Measurements from ENCODE around the gene CIT. TPM values are rescaled to one million over a fixed set of nuclear protein-coding genes. Genes with fewer than 3 reads are reported as not detected.

Gene CIT
- total and polyA plus RNA-seq, 2 donors (not counting 3 experiments of a cell fraction or from before 2014, with no cell fraction given) = 13.3 to 61.8 TPM

- H3K4me3 ChIP-seq (replicated peaks in 1 of 3; ENCODE audit: insufficient read depth in 1 of 3, low read depth in 1 of 3, low read length in 3 of 3) = no peak overlapping the region
- H3K27ac ChIP-seq (ENCODE audit: insufficient read depth, low read depth, low read length) = no peak overlapping the region
- no TSS peak for BruUV-seq (replicated peaks)
- no peak for FAIRE-seq
- no peaks in the 10 kb centered on the region for H3K9me3 ChIP-seq (replicated peaks; ENCODE audit: control insufficient read depth, insufficient read depth, low read length)
- no peaks in the 10 kb centered on the region for H3K4me1 ChIP-seq (ENCODE audit: control insufficient read depth, extremely low read depth, insufficient read depth, low read length)
- intact Hi-C loops (cut with micrococcal nuclease) (no loop called here), dilution Hi-C loops (cut with MboI; ENCODE audit: extremely low pct_ligation_motif_present, low sequenced_read_pairs) (no loop called here)
- H3K27me3 ChIP-seq (ENCODE audit: control insufficient read depth in 2 of 2, insufficient read depth in 2 of 2, low read length in 2 of 2) = no peaks in the 10 kb centered on the region
- H3K4me2 ChIP-seq (ENCODE audit: insufficient read depth, low read length) = no peak overlapping the region
- H2AFZ ChIP-seq (ENCODE audit: low read depth, low read length) = no peak overlapping the region
- no peaks in the 10 kb centered on the region for H4K20me1 ChIP-seq (replicated peaks; ENCODE audit: control insufficient read depth, extremely low read depth, insufficient read depth, low read length)
- ChIA-PET POLR2A (no interaction called here), CTCF (interaction anchor here (1.1 to 2.7 kb wide), 2 partner anchors 10 to 13 kb away, joined by 3 to 13 read pairs; no protein-coding TSS in a partner anchor)
- peaks cover 0 to 2% of the 10 kb centered on the region in 2 experiments for H3K36me3 ChIP-seq (ENCODE audit: control insufficient read depth in 2 of 2, extremely low read depth in 1 of 2, insufficient read depth in 2 of 2, low read length in 2 of 2)
- H3K9ac ChIP-seq (replicated peaks; ENCODE audit: extremely low read depth, insufficient read depth, low read length) = no peak overlapping the region
- TF ChIP-seq MYC (IDR thresholded peaks at IDR 0.05; ENCODE audit: low read depth, low read length) (no peak), GATA2 (IDR thresholded peaks at IDR 0.05; ENCODE audit: insufficient read depth, insufficient read length, low read depth, low read length) (no peak)
- H3K79me2 ChIP-seq (ENCODE audit: control insufficient read depth, insufficient read depth, low read length) = no peaks in the 10 kb centered on the region
- DNase-seq (ENCODE audit: low read depth, low spot score) = no peak
- H3K9me1 ChIP-seq (replicated peaks; ENCODE audit: control insufficient read depth, extremely low read depth, insufficient read depth, low read length) = no peaks in the 10 kb centered on the region
Observed at GRCh38 chr12:119791453-119791852, 85.7 kb downstream of the CIT start.

GRCh38 chr12:119788786-119789185 is 88.3 kb downstream of the CIT start:
- no peak overlapping the region for H3K9ac ChIP-seq (replicated peaks; ENCODE audit: extremely low read depth, insufficient read depth, low read length)
- H3K4me3 ChIP-seq (replicated peaks in 1 of 3; ENCODE audit: insufficient read depth in 1 of 3, low read depth in 1 of 3, low read length in 3 of 3) = no peak overlapping the region
- no peak overlapping the region for H2AFZ ChIP-seq (ENCODE audit: low read depth, low read length)
- ChIA-PET CTCF (interaction anchor here (1.1 kb wide), 1 partner anchor 8 kb away, joined by 4 read pairs; no protein-coding TSS in a partner anchor), POLR2A (no interaction called here)
- no peaks in the 10 kb centered on the region for H3K9me3 ChIP-seq (replicated peaks; ENCODE audit: control insufficient read depth, insufficient read depth, low read length)
- DNase-seq (ENCODE audit: low read depth, low spot score) (no peak), FAIRE-seq (no peak)
- no peak overlapping the region for H3K4me2 ChIP-seq (ENCODE audit: insufficient read depth, low read length)
- BruUV-seq (replicated peaks) = no TSS peak
- no peaks in the 10 kb centered on the region for H3K27me3 ChIP-seq (ENCODE audit: control insufficient read depth in 2 of 2, insufficient read depth in 2 of 2, low read length in 2 of 2)
- no peaks in the 10 kb centered on the region for H3K9me1 ChIP-seq (replicated peaks; ENCODE audit: control insufficient read depth, extremely low read depth, insufficient read depth, low read length)
- no peak for TF ChIP-seq POLR2A (IDR thresholded peaks at IDR 0.05; ENCODE audit: low read depth, low read length)
- TF ChIP-seq FOS (IDR thresholded peaks at IDR 0.05; ENCODE audit: borderline replicate concordance, insufficient read depth, low read length) = no peak
- TF ChIP-seq MAX (IDR thresholded peaks at IDR 0.05; ENCODE audit: insufficient read depth, insufficient read length) = no peak
- TF ChIP-seq MYC (IDR thresholded peaks at IDR 0.05; ENCODE audit: low read depth, low read length) = no peak
- no peak for TF ChIP-seq GATA2 (IDR thresholded peaks at IDR 0.05; ENCODE audit: insufficient read depth, insufficient read length, low read depth, low read length)
- TF ChIP-seq CTCF (IDR thresholded peaks at IDR 0.05; ENCODE audit: extremely low read depth in 1 of 2, insufficient read depth in 1 of 2, low read depth in 1 of 2, low read length in 2 of 2) = no peak
- no peak for TF ChIP-seq EZH2 (IDR thresholded peaks at IDR 0.05; ENCODE audit: borderline replicate concordance, low read depth, low read length, severe bottlenecking)
- no peak for TF ChIP-seq POLR2AphosphoS5 (IDR thresholded peaks at IDR 0.05; ENCODE audit: insufficient read depth, low read depth, low read length)
- no peak for TF ChIP-seq JUN (IDR thresholded peaks at IDR 0.05; ENCODE audit: borderline replicate concordance, insufficient read depth, insufficient read length, low read depth)
- no peaks in the 10 kb centered on the region for H3K4me1 ChIP-seq (ENCODE audit: control insufficient read depth, extremely low read depth, insufficient read depth, low read length)
- H3K36me3 ChIP-seq (ENCODE audit: control insufficient read depth in 2 of 2, extremely low read depth in 1 of 2, insufficient read depth in 2 of 2, low read length in 2 of 2) = peaks cover 0 to 2% of the 10 kb centered on the region in 2 experiments
- H3K27ac ChIP-seq (ENCODE audit: insufficient read depth, low read depth, low read length) = no peak overlapping the region
- dilution Hi-C loops (cut with MboI; ENCODE audit: extremely low pct_ligation_motif_present, low sequenced_read_pairs) (no loop called here), intact Hi-C loops (cut with micrococcal nuclease) (no loop called here)
- no peaks in the 10 kb centered on the region for H3K79me2 ChIP-seq (ENCODE audit: control insufficient read depth, insufficient read depth, low read length)
- H4K20me1 ChIP-seq (replicated peaks; ENCODE audit: control insufficient read depth, extremely low read depth, insufficient read depth, low read length) = no peaks in the 10 kb centered on the region
